ENCODE data around the gene PLSCR4. TPM values are rescaled to one million over a fixed set of nuclear protein-coding genes. Genes with fewer than 3 reads are reported as not detected.

Gene PLSCR4
- total and polyA plus RNA-seq, 2 of the 4 experiments (the other 2 are of a cell fraction), result 3.8 to 4.4 TPM

- no peak for TF ChIP-seq RFX5 (IDR thresholded peaks at IDR 0.05; ENCODE audit: low read depth, low read length)
Measured at GRCh38 chr3:146222204-146223046, 28.5 kb downstream of the PLSCR4 start (continued).

DNA sequence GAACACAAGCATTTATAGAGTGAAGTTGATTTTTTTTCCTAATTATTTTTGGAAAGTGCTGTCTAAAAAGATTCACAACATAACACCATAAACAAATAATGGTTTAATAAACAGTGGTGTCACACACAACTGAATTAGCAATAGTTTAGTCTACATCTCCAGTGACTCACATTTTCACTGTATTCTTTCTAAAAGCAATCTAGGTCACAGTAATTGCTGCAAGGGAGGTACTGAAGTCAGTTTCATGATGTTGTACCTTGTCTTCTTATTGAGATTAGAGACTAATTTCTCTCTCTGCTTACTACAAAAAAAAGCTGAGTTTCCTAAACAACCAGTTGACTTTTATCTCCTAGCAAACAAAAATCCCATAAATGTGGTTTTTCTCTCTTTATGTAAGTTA, 29.6 kb downstream of the PLSCR4 start:
- no peak overlapping the region for H2BK20ac ChIP-seq (ENCODE audit: low read depth, low read length)
- H3K4me3 ChIP-seq (ENCODE audit: insufficient read depth, low read depth, low read length), result no peak overlapping the region
- no peaks in the 10 kb centered on the region for H4K20me1 ChIP-seq (ENCODE audit: insufficient read depth, low read length)
- H3K4me2 ChIP-seq (ENCODE audit: low read depth, low read length), result no peak overlapping the region
- no peak overlapping the region for H2BK5ac ChIP-seq (ENCODE audit: low read depth, low read length, poor library complexity, severe bottlenecking)
- no peaks in the 10 kb centered on the region for H3K9me3 ChIP-seq (ENCODE audit: control insufficient read depth, insufficient read depth, low read length)
- H3K18ac ChIP-seq (ENCODE audit: low read depth, low read length), result no peak overlapping the region
- dilution Hi-C loops (cut with HindIII; ENCODE audit: low sequenced_read_pairs, unreplicated experiment) (no loop called here), intact Hi-C loops (cut with micrococcal nuclease) (no loop called here), in situ Hi-C loops (cut with MboI; ENCODE audit: low sequenced_read_pairs) (no loop called here)
- no peak overlapping the region for H2AK9ac ChIP-seq (replicated peaks; ENCODE audit: low read depth, low read length, poor library complexity)
- no peak overlapping the region for H3K23ac ChIP-seq (ENCODE audit: low read depth, low read length)
- H3K27me3 ChIP-seq (ENCODE audit: control insufficient read depth, insufficient read depth, low read length), result no peaks in the 10 kb centered on the region
- peak; percentile 78 for TF ChIP-seq FOS (IDR thresholded peaks at IDR 0.05; ENCODE audit: low read depth, low read length)
- TF ChIP-seq POLR2A (IDR thresholded peaks at IDR 0.05; ENCODE audit: low read depth, low read length), result no peak
- TF ChIP-seq ELK1 (IDR thresholded peaks at IDR 0.05; ENCODE audit: borderline replicate concordance, low read depth, low read length), result no peak
- peak; percentile 40; the same call in 1 of the 2 replicates for TF ChIP-seq CEBPB (IDR thresholded peaks at IDR 0.05; ENCODE audit: low read depth, low read length)
- H3K14ac ChIP-seq (replicated peaks; ENCODE audit: low read depth, low read length), result no peak overlapping the region
- no peak overlapping the region for H2BK15ac ChIP-seq (ENCODE audit: low read depth, low read length)
- H2AK5ac ChIP-seq (ENCODE audit: low read depth, low read length), result no peak overlapping the region
- CTCF ChIA-PET, result interaction anchor here (2.2 kb wide), 1 partner anchor 106 kb away, joined by 9 read pairs; no protein-coding TSS in a partner anchor
- H3K4ac ChIP-seq (ENCODE audit: low read depth, low read length), result no peak overlapping the region
- POLR2A ChIA-PET (ENCODE audit: unreplicated experiment), result no interaction called here
- H4K5ac ChIP-seq (ENCODE audit: low read depth, low read length), result no peak overlapping the region
- no peaks in the 10 kb centered on the region for H3K9me1 ChIP-seq (ENCODE audit: insufficient read depth, low read length)
- no peak overlapping the region for H2AFZ ChIP-seq (replicated peaks; ENCODE audit: low read length, poor library complexity)
- ATAC-seq (ENCODE audit: low read depth) (peak; percentile 57), DNase-seq (peak; percentile 52)
- peaks cover 5% of the 10 kb centered on the region for H3K4me1 ChIP-seq (ENCODE audit: control insufficient read depth, insufficient read depth, low read length)
- no peaks in the 10 kb centered on the region for H3K36me3 ChIP-seq (ENCODE audit: control insufficient read depth, insufficient read depth, low read length)
- H3K9ac ChIP-seq (ENCODE audit: low read depth, low read length), result no peak overlapping the region
- H3K27ac ChIP-seq (ENCODE audit: insufficient read depth, low read length), result no peak overlapping the region
- H2BK120ac ChIP-seq (ENCODE audit: low read depth, low read length), result no peak overlapping the region
- H4K91ac ChIP-seq (ENCODE audit: insufficient read depth, low read depth, low read length), result no peak overlapping the region
- H4K8ac ChIP-seq (ENCODE audit: low read depth in 2 of 2, low read length in 2 of 2), result no peak overlapping the region
- no peaks in the 10 kb centered on the region for H3K79me1 ChIP-seq (ENCODE audit: low read depth in 1 of 2, low read length in 2 of 2)
- BruUV-seq (replicated peaks), result no TSS peak
- H3K56ac ChIP-seq (ENCODE audit: extremely low read depth, insufficient read depth, low read length), result no peak overlapping the region
